ENCODE results near the gene RNF166.

Gene RNF166

DNA sequence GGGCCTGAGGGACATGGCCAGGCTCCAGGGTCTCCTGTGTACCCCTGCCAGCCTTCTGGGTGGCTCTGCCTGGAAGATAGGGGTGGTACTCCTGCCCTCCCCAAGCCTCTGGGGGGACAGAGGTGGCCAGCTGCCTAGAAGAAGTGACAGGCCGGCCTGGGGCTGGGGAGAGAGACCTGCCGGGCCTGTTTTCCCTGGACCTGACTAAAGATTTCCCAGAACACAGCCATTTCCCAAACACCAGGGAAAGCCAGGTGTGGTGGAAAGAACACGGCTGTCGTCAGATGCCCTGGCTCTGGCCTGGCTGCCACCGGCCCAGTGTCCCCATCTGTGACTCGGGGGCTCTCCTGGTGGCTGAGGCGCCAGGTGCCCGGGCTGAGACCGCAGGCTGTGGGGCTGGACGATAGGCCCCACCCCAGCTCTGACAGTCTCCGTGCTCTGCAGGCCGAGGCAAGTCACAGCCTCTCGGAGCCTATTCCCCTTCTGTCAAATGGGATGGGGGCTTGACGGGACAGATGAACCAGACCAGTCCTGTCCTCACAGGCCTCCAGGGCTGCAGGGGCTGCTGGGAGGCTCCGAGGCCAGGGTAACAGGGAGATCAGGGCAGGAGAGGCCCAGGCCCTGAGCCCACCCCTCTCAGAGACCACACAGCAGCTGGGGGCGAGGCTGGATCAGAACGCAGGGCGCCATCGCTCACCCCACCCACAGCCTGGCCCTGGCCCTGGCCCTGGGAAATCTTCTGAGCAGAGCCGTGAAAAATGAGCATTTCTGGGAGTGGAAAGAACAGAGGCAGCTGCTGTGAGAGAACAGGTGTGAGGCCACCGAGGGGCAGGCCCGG, 33.1 kb upstream of the RNF166 start:
- DNase-seq (ENCODE audit: low read depth, low spot score) = no peak

DNA sequence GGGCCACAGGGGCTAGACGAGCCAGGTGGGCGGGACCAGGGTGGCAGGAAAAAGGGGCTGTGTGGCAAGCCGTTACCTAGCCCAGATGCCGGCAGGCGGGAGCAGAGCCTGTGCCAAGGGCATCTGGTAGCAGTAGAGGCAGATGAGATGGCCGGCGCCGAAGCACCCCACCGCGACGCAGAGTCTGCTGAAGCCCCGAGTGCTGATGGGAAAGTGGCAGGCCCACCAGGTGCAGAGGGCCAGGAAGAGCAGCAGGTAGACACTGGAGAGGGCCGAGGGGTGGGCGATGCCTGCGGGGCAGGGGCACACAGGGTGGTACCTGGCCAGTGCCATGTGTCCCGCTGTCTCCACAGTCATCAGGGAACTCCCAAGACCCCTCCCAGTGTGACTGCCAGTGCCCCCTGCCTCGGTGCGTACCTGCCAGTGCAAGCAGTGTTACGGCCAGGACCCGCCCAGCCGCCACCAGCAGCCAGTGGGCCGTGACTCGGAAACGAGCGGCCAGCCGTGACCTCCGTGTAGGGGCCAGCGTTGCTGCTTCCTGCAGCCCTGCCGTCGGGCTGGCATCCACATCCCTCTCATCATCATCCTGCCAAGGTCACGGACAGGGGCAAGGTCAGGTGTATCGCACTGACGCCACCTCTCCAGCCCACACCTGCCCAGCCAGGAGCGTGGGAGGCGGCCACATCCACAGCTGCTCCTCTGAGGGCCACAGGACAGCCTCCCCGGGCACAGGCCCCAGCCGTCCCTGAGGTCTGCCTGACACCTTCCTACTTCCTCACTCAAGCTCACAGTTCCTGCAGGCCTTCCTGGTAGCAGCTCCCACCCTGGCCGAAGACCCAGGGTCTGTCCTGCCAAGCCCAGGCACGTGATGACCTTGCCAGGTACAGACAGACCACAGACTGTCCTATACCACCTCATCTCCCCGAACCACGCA, 32.2 kb upstream of the RNF166 start:
- no peak for DNase-seq (ENCODE audit: low read depth, low spot score)

DNA sequence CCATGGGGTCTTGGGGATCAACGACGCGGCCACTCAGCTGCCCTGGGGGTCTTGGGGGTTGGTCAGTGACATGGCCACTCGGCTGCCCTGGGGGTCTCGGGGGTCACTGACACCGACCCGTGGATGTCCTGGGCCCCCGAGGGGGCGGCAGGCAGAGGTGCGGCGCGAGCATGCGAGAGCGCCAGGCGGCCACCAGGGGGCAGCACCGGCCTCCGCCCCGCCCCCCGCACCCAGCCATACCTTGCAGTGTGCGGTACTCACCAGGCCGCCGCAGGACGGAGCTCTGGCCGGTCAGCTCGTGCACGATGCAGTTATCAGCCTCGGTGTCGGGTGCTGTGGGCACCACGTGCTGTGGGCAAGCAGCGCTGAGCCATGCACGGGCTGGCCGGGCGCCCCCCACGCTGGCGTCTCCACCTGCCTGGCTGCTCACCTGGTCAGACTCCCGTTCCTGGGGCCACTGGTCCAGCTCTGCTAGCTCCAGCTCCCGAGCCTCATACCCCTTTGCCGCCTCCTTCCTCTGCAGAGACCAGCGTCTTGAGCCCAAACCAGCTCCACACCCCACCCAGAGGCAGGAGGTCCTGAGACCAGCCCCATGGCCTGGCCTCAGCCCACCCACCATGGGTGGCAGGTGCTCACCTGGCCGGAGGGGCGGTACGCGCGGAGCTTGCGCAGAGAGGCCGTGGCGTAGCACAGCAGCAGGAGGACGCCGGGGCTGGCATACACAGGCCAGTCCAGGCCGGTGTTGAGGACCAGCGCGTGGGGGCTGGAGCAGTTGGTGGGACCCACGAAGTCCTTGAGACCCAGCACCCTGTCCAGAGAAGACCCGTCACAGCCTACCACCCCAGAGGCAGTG, 31.3 kb upstream of the RNF166 start:
- DNase-seq (ENCODE audit: low read depth, low spot score) = peak; percentile 27

DNA sequence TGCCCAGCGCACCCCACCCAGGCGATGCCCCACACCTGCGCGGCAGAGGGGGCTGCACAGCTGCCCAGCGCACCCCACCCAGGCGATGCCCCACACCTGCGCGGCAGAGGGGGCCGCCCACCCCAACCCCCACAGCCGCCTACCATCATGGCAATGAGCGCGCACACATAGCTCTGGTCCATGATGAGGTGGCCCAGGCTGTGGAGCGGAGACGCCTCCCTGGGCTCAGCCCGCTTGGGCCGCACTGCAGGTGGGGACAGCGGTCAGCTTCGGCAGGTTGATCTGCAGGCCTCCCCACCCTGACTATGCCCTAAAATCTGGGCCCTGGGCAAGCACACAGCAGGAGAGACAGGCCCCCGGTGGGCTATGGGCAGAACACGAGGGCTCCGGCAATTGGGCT, 30.3 kb upstream of the RNF166 start:
- DNase-seq (ENCODE audit: low read depth, low spot score) = no peak

DNA sequence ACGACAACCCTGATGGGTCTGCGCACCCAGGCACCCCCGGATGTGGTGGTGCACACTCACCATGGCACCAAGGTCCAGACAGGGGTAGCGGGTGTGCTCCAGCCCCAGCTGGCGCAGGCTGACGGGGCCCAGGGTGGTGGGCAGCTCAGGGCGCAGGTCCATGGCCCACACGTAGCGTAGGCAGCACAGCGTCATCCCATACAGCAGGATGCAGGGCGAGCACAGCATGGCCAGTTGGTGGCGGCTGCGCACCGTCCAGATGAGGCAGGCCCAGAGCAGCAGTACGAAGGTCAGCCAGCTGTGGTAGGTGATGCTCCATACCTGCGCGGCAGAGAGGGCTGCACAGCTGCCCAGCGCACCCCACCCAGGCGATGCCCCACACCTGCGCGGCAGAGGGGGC, 29.9 kb upstream of the RNF166 start:
- no peak for DNase-seq (ENCODE audit: low read depth, low spot score)

DNA sequence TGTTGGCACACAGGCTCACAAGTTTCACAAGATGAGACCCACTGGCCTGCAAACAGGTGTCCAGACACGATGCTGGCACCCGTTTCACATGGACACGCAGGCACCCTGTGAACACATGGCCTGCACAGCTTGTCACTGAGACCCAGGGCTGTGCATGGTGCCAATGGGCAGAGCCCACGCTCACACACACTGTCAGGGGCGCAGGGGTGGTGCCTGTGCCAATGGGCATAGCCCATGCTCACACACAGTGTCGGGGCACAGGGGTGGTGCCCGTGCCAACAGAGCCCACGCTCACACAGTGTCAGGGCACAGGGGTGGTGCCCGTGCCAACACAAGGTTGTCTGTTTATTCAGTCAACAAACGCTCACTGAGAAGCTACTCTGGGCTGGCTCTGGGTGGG, 29.4 kb upstream of the RNF166 start:
- DNase-seq (ENCODE audit: low read depth, low spot score) = no peak

DNA sequence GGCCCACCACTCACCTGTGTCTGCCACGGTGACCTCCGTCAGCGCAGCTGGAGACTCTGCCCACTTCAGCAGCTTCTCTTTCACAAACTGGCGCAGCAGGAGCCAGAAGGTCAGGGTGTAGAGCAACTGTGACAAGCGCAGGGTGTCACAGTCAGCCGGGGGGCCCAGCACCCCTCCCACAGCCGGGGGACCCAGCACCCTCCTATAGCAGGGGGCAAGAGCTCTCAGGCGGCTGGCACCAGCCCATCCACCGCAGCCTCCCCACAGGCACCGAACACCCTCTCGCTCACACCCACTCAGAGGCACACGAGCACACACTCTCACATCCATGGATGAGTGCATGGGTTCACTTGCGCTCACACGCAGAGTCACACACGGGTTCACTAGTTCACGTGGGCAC, 28.9 kb upstream of the RNF166 start:
- no peak for DNase-seq (ENCODE audit: low read depth, low spot score)

DNA sequence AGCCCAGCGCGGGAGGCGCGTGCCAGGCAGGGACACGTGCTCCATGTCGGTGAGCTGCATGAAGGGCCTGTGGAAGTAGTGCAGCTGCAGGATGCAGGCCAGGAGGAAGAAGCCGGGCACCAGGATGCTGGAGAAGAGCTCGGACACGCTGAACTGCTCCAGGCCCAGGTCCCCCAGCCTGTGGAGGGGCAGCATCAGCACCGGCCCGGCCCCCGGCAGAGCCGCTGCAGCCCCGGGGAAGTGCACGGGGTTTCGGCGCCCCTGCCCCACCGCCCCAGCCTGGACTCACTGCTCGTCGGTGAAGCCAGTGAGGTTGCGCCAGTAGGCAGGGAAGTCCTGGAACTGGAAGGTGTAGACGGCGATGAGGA, 28.1 kb upstream of the RNF166 start:
- no peak for DNase-seq (ENCODE audit: low read depth, low spot score)

DNA sequence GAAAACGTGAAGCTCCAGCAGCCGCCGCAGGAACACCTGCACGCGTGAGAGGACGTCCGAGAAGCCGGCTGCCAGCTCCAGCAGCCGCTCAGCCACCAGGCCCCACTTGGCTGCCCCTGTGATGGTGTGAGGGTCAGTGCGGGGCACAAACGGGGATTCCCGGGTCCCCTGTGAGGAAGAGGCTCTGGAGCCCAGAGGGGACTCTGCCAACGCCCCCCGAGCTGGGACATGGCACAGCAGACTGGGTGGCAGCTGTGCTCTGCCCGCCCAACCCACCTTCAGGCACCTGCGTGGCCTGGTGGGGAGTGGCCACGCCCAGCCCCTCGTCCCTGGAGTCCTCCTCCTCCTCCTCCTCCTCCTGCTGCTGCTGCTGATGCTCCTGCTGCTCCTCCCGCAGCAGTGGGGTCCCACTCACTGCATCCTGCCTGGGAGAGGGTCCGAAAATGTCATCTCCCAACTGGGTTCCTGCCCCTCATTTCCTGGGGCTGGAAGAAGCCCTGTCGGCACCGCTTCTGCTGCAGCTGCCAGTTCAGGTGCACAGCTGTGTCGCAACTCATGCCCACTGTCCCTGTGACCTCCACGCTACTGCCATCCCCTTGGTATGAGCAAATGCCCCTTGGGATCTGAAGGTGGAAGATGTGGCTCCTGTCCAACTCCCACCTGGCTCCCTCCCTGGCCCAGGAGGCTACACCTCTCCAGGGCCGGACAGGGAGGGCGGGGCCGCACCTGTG, 27.6 kb upstream of the RNF166 start:
- no peak for DNase-seq (ENCODE audit: low read depth, low spot score)

DNA sequence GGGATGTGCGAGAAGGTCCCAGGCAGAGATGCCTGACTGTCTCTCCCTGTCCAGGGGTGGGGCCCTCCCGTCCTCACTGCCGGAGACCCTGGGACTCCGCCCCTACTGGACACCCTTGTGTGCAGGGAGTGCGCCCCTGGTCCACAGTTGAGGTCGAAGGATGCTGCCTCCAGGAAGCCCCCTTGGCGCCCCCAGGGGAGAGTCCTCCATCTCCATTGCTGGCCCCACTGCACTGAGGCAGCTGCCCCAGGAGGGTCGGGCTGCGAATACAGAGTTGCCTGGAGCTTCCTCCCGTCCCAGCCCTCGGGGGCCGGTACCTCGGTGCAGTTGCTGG, 26.7 kb upstream of the RNF166 start:
- DNase-seq (ENCODE audit: low read depth, low spot score) = no peak

DNA sequence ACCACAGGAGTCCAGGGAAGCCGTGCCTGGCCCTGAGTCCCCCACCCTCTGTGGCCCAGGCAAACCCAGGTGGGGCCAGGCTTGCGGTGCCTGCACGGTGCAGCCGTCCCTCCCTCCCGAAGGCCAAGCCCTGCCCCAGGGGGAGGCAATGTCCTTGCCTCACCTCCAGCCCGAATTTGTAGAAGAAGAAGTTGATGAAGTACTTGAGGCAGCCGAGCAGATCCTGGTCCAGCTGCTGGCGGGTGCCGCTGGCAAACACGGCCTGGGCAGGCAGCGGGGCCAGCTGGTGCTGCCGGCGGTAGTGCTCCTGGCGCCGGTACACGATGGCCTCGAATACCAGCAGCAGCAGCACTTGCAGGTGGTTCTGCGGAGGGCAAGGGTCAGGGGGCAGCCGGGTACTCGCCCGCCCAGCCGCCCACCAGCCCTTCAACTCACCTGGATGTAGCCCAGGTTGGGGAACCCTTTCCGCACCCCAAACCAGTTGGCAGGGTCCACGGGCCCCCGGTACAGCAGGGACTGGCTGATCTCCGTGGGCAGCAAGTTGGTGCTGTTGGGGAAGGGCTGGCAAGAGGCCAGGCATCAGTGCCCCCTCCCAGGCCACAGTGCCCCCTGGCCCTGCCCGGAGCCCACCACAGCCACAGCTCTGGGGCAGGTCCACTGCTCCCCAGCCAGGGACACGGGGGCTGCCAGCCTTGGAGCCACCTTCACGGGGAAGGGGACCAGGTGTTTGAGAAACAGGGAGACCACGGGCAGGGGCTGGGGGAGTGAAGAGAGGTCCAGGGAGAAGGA, 26.2 kb upstream of the RNF166 start:
- no peak for DNase-seq (ENCODE audit: low read depth, low spot score)

DNA sequence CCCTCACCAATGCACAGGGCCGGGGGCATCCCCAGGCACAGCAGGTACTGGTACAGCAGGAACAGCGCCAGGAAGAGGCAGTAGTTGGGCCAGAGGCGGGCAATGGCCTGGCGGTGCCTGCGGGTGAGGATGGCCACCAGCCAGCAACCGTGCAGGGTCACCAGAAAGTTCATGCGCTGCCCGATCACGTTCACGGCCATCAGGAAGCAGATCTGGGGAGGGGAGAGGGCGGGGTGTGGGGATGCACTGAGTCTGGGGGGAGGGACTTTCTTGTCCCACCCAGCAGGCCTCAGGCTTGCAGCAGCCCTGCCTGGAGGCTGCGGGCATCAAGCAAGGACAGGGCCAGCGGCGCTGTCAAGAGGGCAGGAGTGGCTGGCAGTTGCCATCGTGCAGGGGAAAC, 25.5 kb upstream of the RNF166 start:
- DNase-seq (ENCODE audit: low read depth, low spot score) = no peak

DNA sequence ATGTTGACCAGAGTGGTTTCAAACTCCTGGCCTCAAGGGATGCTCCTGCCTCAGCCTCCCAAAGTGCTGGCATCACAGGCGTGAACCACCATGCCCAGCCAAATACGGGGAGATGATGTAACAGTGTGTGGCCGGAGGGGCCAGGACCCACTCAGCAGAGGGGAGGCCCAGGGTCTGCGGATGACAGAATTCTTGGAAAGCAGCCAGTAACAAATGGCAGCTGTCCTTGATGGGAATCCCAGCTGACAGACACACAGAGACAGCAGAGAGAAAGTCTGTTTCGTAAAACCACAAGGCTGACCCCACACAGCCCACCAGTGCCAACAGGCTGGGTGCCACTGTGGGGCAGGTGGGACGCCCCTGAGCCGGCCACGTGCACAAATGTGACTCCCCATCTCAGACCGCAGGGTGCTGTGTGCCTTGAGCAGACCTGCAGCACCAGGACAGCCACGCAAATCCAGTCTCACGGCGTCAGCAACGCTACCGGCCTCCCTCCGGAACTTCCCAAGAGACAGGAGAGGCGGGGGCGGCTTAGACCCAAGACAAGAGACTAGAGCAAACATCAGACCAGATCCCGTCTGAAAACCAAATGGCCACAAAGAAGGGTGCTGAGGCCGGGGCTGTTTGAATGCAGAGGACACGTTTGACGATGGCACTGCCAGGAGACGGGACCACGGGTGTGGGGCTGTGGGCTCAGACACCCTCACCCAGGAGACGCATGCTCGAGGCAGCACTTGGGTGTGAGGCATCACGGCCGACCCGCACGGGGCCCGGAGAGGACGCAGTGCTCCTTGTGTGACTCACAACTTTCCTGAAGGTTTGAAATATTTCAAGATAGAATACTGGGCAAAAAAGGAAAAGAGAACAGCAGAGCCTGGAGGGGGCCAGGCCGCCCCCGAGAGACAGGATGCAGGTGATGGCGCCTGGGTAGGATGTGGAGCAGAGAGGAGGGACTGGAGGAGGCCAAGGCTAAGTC, 24.7 kb upstream of the RNF166 start:
- no peak for DNase-seq (ENCODE audit: low read depth, low spot score)

DNA sequence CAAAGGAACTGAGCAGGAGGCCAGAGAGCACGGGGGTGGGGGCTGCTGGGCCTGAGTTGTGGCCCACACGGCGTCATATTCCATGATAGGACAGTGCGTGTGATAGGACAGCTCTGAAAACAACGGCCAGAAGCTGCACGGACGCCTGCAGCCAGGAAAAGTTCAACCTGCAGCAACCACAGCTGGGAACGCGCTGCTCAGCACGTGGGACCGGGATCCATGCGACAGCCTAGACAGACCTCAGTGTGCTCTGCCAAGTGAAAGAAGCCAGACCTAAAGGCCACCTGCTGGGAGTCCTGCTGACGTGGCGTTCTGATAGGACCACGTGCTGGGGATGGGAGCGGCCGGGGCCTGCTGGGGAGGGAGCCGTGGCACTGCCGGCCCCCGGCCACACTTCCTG, 21.7 kb upstream of the RNF166 start:
- no peak for DNase-seq (ENCODE audit: low read depth, low spot score)

DNA sequence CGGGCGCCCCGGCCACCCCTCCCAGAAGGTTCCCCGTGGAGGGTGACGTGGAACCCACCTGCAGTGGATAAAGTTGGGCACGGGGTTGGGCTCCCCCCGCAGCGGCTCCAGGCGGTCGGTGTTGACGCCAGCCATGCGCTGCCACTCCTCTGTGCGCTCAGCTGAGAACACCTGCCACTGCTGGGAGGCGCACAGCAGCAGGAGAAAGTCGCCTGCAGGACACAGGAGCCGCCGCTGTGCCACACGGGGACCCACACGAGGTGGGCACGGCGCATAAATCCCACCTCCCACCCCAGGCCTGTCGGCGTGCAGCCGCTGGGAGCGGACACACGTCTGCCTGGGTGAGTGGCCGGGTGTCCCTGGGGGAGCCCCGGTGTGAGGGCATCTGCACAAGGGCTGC, 20.8 kb upstream of the RNF166 start:
- no peak for DNase-seq (ENCODE audit: low read depth, low spot score)

DNA sequence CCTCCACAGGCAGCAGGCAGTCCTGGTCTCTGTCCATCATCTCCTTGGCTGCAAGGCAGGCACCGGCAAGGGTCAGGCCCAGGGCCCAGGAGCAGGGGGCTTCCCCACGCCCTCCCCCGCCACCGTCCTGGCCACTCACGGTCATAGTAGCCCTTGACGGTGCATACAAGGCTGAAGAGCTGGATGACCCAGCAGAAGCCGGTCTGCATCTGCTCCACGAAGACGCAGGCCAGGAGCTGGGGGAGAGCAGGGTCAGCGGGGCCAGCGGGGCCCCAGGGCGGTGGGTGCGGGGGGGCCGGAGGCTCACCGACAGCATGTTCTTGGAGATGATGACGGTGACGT, 20.2 kb upstream of the RNF166 start:
- no peak for DNase-seq (ENCODE audit: low read depth, low spot score)

DNA sequence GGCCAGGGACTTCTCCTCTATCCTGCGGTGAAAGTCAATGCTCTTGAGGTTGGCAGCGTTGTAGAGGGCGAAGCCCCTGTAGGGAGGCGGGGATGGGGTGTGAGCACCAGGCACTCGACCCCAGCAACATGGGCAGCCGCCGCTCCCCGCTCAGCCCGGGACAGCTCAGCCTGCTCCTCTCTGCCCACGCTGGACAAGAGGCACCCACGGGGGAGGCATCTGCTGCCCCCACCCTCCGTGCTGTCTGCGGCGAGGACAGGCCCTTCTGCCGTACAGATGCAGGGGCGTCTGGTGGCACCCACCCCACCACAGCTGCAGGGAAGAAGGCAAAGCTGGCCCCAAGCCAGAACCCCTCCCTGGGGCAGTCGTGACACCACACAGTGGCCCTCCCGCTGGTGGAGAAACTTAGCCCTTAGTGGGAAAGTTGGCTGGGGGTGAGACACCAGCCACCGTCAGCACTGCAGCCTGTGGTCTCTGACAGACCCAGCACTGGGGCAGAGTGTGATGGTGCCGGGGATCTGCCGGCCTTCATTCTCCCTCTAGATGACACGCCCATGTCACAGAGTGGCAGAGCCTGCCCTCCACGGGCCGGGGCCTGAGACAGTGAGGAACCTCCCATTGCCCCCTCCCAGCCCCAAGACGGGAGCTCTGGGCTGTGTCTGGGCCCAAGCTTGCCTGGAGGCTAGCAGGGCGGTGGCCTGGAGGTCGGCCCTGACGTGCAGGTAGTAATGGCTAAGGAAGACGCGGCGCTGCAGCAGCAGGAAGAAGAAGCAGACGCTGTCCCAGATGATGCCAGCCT, 19.6 kb upstream of the RNF166 start:
- no peak for DNase-seq (ENCODE audit: low read depth, low spot score)

DNA sequence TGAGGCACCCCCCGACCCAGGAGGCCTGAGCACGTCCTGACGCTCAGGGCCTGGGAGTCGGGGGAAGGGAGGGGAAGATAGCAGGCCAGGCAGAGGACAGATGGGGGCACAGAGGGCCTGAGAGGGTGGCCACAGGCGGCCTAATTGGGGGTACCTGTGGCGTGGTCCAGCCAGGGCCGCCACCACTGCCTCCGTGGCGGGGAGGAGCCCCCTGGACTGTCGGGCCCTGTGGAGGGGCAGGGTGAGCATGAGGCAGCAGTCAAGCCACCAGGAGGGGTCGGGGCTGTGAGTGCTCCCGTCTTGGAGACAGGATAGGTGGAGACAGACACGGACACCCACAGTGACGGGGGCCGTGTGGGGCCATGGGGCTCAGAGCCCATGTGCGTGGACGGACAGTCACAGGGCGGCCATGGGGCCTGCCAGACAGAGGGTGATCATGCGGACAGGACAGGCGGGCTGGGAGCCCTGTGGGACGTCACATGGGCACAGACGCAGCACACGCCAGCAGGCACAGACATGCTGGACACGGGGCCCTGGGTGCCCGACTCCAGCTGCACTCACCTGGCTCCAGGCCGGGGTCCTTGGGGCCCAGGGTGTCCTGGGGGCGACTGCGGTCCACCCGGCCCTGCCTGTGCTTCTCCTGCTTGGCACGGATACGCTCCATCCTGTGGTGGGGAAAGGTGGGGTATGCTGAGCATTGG, 18.8 kb upstream of the RNF166 start:
- DNase-seq (ENCODE audit: low read depth, low spot score) = no peak

All from activated CD4-positive, CD25-positive, alpha-beta regulatory T cell treated with anti-CD3 and anti-CD28 coated beads, Interleukin-2, amount 50 U/mL, for 16 hours (primary cell).